COLO668 (cell line): ENCODE results near the gene LZTR1.
"Not testable (repeated sequence)": the region's sequence is repeated elsewhere in the genome, so short reads cannot be mapped to it uniquely, and the experiment has no call there.

Experiments
- DNase-seq: peaks from one replicate; lab custom pipeline; 2025; ENCODE audit not compliant: unreplicated experiment; lab: John Stamatoyannopoulos, UW

LZTR1 gene

DNA sequence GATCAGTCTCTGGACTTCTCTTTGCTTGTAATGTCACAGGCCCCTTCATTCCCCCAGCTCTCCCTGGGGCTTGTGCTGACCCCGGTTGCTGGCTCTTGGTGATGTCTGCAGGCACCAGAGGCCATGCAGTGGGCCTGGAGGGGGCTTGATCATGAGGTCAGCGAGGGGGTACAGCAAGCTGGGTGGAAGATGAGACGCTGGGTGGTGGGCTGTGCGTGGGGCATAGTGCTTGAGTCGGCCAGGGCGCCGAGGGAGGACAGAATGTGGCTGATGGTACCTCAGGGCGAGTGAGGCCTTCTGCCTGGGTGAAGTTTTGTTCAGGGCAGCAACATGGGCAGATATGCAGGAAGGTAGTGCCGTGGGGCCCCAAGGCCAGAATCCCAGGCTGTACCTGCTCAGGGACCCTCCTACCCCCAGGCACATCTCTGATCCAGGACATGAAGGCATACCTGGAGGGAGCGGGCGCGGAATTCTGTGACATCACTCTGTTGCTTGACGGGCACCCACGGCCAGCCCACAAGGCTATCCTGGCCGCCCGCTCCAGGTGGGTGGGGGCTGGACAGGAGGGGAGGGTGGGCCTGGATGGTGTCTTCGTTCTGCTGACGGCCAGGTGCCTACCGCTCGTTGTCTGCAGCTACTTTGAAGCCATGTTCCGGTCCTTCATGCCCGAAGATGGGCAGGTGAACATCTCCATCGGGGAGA, 13.4 kb downstream of the LZTR1 start:
- DNase-seq: no peak

DNA sequence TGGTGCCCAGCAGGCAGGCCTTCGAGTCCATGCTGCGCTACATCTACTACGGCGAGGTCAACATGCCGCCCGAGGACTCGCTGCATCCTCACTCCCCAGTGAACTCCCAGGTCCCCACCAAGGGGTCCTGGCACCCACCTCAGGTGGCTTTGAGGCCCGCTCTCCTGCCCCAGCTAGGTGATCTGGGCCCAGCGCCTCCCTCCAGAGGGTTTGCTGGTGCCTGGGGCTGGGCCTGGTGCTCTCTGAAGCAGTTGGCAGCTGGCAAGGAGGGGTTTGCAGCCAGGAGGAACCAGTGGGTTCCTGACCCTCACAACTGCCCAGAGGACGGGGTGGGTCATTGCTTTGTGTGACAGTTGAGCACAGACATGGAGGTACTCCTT, 13.9 kb downstream of the LZTR1 start:
- DNase-seq: no peak

DNA sequence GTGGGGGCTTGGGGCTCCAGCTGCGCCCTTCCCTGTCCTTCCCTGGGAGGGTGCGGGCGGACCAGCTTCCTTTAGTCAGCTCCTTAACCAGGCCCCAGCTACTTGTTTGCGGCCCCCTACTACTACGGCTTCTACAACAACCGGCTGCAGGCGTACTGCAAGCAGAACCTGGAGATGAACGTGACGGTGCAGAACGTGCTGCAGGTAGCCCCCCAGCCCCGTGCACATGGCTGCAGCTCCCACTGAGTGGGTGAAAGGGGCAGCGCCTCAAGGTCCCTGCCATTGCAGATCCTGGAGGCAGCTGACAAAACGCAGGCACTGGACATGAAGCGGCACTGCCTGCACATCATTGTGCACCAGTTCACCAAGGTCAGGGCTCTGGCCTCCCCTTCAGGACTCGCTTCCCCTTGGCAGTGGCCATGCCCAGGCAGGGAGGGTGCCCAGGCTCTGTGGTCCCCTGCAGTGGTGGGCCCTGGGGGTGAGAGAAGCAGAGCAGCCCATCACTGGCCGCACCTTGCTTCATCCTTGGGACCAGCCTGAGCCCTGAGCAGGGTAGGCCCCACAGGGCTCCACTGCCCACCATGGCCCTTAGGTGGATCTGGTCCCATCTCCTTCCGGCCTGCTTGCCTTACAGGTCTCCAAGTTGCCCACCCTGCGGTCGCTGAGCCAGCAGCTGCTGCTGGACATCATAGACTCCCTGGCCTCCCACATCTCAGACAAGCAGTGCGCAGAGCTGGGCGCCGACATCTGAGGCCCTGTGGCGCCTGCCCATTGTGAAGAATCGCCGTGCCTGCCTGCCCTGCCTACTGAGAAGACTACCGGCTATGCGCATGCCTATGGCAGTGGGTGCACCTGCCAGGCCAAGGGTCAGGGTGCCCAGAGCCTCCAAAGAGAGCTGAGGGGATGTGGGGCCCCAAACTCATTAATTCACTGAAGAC, 14.8 kb downstream of the LZTR1 start:
- no peak for DNase-seq

DNA sequence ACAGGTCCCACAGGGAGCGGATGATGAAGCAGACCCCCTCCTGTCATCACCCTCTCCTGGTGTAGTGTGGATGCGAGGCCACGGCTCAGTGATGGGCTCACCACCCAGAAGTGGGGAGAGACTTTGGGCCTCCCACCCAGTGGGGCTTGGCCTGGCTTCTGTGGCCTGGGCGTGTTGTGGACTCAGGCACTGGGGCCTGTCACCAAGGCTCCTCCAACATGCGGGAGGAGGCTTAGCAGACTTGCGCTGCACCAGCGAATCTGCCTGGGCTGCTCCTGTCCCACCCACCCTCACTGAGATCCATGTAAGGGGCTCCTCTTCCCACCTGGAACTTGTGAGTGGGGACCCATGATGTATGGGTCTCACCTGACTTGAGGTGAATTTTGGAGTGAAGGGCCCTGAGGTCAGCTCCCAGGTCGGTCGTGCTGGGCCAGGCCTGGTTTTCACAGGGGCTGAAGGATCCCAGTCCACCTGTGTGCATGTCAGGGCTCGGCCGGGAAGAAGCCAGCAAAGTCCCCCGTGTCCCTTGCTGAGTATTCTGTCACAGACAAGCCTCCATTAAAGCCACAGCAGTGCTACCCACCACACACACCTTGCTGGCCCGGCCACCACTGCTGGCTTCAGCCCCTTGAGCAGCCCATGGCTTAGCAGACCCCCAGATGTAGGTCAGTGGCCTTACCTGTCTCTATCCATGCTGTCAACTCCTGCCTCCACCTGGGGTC, 15.6 kb downstream of the LZTR1 start:
- DNase-seq: no peak

DNA sequence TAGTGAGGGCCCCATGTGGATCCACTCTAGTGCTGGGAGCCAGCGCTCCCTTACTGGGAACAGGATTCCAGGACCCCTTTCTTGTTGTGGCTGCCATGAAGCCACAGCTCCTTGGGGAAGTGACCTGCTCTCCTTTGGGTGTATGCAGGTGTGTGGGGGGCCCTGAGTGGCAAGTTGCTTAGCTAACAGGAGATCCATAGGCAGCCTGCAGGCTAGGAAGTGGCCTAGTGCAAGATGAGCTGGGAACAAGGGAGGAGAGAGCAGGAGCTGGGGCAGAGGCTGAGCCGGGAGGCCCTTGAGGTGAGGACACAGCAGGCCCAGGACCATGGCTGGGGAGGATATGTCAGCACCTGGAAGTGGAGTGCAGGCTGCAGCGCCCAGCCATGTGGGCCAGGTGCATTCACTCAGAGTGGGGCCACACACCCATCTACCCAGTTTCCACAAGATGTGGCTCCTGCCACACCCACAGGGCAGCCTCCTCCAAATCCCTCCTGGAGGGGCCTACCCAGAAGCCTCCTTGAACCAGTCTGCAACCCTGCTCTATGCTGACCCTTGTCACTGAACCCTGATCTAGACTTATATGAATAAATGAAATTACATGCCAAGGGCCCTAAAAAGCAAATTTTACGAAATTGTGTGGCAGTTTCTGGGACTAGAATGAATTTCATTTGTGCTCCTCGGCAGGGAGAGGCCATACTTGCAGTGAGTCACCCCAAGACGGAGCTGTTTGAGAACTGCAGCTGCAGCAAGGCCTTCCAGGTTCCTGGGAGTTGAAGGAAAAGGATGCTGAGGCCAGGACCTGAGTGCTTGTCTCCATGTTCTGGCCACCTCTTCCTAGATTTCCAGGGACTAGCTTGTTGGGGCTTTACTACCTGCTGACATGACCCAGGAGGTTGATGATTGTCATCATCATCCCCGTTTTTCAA, 16.6 kb downstream of the LZTR1 start:
- DNase-seq: peak; percentile 54

DNA sequence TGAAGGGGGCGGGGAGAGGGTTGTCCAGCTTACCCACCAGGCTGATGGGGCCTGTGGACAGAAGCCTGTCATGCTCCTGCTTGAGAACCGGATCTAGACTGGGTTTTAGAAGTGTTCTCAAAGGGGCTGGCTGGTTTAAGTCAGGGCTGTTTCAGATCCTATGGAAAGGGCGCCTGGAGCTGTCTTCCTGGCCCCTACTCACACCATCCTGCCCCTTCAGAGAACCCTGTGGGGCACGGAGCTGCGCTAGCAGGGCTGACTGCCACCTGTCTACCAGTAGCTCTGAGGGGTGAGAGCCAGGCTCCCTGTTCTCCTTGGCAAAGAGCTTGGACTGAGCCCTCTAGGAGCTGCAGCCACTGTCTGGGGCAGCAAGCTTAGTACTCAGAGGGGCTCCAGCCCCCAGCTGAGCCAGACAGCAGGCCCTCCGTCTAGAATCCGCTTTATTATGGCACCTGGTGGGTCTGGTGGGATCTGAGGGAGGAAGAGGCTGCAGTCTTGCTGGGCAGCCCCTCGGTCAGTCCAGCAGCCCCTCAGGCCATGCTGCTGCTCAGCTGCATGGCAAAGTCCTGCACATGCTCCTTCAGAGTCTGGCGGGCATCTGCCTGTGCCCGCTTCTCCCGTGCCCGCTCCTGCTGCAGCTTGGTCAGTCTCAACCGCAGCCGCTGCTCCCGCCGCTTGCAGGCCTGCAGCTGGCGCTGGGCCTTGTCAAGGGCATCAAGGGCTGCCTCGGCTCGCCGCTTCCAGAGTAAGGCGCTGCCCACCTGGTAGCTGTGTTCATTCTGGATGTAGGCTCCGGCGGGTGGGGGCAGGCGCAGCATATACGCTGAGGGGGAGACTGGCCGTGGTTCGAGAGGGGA, 17.5 kb downstream of the LZTR1 start:
- peak; percentile 80 for DNase-seq

DNA sequence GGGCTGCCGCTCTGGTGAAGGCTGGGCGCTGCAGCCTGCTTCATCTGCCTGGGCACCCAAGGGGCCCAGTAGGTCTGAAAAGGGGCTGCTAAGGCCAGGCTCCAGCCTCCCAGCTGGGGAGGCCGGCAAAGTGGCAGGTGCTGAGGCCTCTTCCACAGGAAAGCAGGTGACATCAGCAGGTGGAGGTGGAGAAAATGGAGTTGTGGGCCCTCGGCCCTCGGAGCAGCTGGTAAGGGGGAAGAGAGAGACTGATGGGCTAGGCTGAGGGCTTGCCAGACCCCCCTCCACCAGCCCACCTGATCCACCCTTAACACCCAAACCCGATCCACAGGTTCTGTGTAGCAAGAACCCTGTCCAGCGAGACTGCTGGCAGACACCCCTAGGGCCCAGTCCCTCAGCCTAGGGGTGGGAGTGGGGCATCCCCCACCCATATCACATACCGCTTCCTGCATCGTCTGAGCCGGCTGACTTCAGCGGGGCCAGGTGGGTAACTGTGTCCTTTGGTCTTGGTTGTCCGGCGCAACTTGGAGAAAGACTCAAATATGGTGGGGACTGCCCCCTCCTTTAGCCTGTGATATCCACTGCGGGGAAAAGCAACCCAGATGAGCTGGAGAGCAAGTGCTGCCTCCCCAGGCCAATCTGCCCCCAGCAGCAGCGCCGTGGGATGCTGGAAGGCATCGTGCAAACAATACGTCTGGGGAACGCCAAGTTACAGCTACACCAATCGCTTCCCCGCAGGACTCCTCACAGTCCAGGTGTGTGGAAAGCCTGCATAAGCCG, 18.3 kb downstream of the LZTR1 start:
- DNase-seq: peak; percentile 80

DNA sequence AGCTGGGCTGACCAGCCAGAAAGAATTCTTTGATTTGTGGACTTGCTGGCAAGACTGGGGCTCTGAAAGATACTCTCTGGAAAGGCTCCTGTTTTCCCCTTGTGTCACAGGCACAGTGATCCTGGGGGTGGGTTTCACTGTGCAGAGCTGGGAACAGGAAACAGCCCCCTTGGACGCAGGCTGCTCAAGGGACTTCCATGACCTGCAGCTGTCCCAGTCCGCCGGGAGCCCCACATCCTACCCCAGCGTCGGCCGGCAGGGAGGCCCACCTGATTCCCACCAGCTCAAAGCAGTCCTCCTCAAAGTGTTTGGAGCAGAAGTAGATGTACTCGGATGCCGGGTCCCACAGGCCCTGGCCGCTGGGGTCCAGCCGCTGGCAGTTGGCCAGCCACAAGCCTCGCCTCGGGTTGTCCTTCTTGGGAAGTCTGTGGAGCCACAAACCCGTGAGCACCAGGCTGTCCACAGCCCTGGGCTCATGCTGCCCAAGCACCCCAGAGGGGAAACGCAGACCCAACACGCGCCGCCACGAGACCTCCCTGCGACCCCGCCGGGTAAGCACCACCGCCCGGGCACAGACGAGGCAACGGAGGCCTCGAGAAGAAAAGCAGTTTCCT, 19.0 kb downstream of the LZTR1 start:
- peak; percentile 58 for DNase-seq

DNA sequence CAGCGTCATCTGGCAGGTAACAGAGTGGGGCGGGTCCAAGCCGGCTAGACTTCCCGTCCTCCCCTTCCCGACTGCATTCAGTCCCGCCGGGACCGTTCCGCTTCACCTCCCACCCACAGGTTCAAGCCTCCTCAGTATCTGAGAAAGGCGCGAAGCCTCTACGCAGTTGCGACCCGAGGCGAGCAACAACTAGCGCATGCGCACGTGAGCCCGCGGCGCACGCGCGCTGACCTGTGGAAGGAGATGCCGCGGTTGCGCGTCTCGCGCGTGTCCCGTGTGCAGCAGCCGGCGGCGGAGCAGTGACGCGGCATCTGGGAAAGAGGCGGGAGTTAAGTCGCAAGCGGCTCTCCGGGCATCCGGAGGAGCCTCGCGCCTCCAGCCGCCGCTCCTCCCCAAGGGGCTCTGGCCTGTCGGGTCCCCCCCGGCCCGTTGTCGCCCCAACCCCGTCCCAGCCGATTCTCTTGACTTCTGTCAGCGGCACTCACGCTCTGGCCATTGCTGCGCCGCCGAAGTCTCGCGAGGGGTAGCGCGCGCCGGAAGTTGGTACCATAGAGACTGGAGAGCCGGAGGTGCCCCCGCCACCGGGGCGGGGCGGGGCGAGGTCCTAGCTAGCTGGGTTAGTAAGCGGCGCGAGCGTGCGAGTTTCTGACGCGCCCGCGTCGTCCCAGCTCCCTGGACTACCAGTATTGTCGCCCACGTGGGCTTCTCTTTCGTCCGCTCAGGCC, 19.7 kb downstream of the LZTR1 start, which contains the start of gene THAP7:
THAP7 (minus strand) TSS at position 518 of the 725 bp plus-strand sequence; CDS start at position 311, 207 bp downstream.
- peak; percentile 97 for DNase-seq

DNA sequence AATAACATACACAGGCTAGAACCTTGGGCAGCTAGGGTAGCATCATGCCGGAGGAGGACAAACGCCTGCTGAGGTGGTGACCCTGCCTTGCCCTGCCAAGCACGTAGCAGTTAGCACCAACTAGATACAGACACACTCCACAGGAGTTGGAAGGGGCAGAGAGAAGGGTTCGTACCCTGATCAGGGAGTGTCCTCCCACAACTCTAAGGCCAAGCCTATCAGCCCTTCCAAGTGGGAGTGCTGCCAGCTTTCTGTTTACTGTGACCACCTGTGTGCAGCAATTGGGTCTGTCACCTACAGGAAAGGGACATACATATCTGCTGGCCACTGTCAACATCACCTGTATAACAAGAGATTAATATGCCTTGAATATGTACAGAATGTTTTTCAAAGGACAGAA, 21.7 kb downstream of the LZTR1 start:
- DNase-seq: peak; percentile 62

DNA sequence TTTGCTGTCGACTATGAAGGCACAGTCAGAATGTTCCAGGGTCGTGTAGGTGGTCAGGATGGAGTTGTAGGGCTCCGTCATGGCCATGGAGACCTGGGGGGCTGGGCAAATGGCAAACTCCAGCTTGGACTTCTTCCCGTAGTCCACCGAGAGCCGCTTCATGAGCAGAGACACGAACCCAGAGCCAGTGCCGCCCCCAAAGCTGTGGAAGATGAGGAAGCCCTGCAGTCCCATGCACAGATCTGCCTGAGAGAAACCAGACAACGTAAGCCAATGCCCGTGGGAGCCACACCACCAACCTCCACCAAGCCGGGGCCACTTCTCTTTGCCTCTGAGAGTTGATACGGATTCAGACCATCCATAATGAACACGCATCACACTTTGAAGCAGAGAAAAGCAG, 27.1 kb downstream of the LZTR1 start:
- DNase-seq: not testable (repeated sequence)

DNA sequence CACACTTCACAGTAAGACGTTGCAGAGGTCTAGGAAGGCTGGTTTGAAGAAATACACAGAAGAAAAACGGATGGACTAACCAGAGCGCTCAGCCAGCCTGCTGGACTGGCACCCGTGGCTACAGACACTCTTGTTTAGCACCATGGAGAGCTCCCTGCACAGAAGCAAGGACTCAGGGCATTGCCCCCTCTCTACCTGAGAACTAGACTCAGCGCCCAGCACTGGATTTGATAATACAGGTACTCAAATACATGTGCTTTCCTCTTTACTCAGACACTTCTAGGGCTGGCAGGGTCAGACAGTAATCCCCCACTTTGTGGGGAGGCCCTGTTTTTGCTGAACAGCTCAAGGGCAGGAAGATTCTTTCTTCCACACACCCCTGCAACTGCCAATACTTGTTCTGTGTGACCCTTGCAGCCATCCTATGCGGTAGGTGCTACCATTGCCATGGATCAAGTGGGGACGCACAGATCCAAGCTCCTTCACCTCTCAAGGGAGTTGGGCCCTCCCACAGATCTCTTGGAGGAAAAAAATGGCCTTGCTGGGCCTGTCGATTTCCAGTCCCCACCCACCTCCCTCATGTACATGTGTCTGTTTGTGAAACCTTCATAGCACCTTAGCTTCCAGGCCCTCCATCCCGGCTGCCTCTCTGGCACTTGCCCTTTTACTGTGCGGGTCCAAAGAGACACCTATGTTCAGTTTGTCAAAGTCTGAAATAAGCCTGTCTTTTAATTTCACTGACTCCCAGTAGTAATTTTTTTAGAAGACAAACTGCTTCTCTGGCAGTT, 27.7 kb downstream of the LZTR1 start:
- DNase-seq: no peak

DNA sequence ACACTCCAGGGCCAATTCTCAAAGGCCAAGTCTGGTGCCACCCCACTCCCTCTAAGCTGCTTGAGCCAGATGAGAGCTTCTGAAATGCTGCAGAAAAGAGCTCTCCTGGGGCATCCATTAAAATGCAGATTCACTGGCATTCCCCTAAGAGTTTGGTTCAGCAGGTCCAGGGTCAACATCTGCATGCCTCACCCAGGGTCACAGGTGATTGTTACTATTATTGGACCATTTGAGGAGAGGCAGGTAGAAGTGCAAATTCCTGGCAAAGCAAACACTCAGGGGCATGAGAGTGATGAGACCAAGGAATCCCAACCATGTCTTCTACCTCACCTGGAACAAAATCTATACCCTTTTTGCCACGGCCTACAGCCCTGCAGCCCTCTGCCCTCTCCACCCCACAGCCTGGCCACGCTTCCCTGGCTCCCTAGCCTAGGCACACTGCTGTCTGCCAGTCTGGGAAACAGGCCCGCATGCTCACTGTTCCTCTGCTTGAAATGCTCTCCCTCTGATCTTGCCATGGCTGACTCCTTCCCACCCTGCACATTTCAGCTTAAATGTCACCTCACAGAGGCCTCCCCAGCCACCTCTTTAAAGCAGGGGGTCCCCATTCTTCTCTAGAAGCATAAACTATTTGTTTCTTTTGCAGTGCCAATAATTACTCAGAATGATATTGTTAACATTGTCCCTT, 28.5 kb downstream of the LZTR1 start:
- DNase-seq: no peak

DNA sequence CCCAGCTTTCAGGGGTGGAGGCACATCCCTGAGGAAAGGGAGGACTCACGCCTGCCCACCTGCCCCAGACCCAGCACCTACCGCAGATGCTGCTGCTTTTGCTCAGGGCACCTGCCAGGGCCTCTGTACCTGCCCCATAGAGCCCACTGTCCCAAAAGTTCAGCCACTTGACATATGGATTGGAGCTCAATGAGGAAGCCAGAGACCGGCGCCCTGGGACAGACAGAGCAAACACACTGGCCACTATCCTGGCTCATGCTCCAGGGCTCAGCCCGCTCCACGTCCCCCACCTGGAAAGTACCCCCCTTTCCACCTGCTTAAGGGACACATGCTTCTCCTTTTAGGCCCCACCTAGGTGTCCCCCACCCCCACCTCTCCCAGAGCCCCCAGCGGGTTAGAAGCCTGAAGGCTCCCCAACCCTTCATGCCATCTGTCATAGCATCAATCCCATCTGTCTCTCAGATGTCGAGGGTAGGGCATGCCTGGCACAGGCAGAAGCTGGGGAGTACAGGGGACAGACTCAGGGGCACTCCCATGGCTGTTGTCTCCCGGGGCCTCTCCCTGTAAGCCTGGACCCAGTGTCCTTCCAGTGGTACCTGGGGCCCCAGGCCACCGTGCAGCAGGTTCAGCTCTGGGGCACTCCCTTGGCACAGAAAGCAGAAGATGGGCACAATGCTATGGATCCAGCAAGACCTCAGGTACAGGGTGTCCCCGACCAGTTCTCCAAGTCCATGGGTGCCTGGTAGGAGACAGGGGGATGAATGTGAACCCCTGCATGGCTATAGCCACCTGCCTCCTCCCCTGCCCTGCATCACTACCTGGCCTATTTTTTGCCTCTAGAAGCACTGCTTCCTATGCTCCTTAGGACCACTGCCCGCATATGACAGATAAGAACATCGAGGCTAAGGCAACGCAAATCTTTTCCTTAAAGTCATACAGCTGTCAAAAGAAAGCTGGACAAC, 30.6 kb downstream of the LZTR1 start:
- no peak for DNase-seq

DNA sequence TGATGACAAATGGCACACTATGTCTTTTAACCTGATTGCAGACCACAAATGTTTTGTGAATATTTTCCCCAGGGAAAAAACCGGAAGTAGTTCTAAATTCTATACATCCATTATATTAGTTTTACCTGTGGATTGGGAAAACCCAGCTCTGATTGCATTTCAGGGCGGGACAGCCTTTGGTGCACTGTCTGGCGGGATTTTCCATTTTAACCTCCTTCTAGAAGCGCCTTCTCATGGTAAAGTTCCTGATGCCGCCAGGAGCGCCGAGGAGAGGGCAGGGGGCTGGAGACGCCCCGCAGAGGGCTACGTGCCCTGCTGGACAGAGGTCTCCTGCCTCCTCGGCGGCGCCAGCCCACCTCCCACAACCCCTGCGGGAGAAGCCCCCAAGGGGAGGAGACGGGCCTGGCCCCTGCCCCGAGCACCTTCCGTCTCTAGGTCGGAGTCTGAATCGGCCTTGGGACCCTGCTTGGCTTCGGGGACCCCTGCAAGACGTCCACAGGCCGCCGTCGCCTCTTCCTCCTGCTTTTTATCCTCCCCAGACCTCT, 31.6 kb downstream of the LZTR1 start:
- DNase-seq: no peak
